Erythroblast (primary cell): ENCODE results near the gene DMD.

Source experiments
- GATA1 ChIP-seq: IDR thresholded peaks from 2 replicates; pipeline ENCODE4 v1.6.1; 2011; ENCODE audit warnings: low read depth, mild to moderate bottlenecking, control low read depth, low read length, moderate library complexity
- POLR2A ChIP-seq: IDR thresholded peaks from 2 replicates; pipeline ENCODE4 v1.6.1; 2011; ENCODE audit warnings: mild to moderate bottlenecking, low read length

GRCh38 chrX:32045149-32045548 lies 1166.2 kb downstream of the DMD start:
- TF ChIP-seq POLR2A (no peak), GATA1 (no peak)
